ENCODE results near the gene MYOM1.

DNA sequence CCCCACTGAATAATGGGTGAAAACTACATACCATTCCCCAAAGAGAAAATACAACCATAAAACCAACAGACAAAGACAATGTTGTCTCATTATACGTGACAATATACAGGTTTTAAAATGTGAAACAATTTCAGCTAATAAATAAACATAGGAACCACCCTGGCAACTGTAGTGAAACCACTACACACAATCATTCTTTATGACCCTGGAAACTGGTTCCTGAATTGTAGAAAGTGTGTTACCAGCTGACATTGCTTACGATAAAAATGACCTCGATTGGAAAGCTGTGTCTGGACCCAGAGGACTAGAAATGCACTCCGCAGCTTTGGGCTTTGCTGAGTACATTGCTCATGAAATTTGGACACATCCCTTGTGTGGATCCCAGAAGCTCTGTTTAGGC lies 132.9 kb downstream of the MYOM1 start:
- TF ChIP-seq POLR2AphosphoS5 (IDR thresholded peaks at IDR 0.05; ENCODE audit: insufficient read depth in 1 of 2, low read depth in 1 of 2), result no peak
- TF ChIP-seq, protein P1, sequence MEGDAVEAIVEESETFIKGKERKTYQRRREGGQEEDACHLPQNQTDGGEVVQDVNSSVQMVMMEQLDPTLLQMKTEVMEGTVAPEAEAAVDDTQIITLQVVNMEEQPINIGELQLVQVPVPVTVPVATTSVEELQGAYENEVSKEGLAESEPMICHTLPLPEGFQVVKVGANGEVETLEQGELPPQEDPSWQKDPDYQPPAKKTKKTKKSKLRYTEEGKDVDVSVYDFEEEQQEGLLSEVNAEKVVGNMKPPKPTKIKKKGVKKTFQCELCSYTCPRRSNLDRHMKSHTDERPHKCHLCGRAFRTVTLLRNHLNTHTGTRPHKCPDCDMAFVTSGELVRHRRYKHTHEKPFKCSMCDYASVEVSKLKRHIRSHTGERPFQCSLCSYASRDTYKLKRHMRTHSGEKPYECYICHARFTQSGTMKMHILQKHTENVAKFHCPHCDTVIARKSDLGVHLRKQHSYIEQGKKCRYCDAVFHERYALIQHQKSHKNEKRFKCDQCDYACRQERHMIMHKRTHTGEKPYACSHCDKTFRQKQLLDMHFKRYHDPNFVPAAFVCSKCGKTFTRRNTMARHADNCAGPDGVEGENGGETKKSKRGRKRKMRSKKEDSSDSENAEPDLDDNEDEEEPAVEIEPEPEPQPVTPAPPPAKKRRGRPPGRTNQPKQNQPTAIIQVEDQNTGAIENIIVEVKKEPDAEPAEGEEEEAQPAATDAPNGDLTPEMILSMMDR (IDR thresholded peaks at IDR 0.05), result no peak
